Progenitor cell of endocrine pancreas (in vitro differentiated cells): Measurements from ENCODE around the gene ANKHD1. TPM values are rescaled to one million over a fixed set of nuclear protein-coding genes. Genes with fewer than 3 reads are reported as not detected.

ENCODE experiments used
- DNase-seq: peaks from one replicate; pipeline ENCODE4 v3.0.0; 2021; ENCODE audit warnings: low spot score; ENCODE audit not compliant: unreplicated experiment
- H3K27ac Mint-ChIP-seq: 2 replicates; pipeline ENCODE4 v1.8.0; 2021; ENCODE audit warnings: mild to moderate bottlenecking, moderate library complexity, mixed read lengths
- H3K27me3 Mint-ChIP-seq: 2 replicates; pipeline ENCODE4 v1.8.0; 2021; ENCODE audit warnings: mixed read lengths
- H3K36me3 Mint-ChIP-seq: 2 replicates; pipeline ENCODE4 v1.8.0; 2022; ENCODE audit warnings: mixed read lengths; ENCODE audit not compliant: insufficient read depth
- H3K4me1 Mint-ChIP-seq: 2 replicates; pipeline ENCODE4 v1.8.0; 2021; ENCODE audit warnings: low read depth, mixed read lengths
- H3K4me3 Mint-ChIP-seq: 2 replicates; pipeline ENCODE4 v1.8.0; 2021; ENCODE audit warnings: low read depth, mild to moderate bottlenecking, moderate library complexity, mixed read lengths
- H3K9me3 Mint-ChIP-seq: 2 replicates; pipeline ENCODE4 v1.8.0; 2021; ENCODE audit warnings: low read depth, mixed read lengths
- CTCF ChIP-seq: fragments of 200-600 bp; sonication (generic); IDR thresholded peaks from one replicate; pipeline ENCODE4 v1.5.0; 2021; ENCODE audit warnings: antibody characterized with exemption, mild to moderate bottlenecking; ENCODE audit not compliant: unreplicated experiment
- total RNA-seq: library from RNA; stranded (reverse); gene quantifications from 2 replicates; pipeline ENCODE4 v1.2.1, GENCODE V29; 2021

ANKHD1 gene
- total RNA-seq, 1 donor from 2014 or later: 115 TPM

- Mint-ChIP-seq H3K27ac (peak overlapping the region; percentile 86), H3K27me3 (no peaks in the 10 kb centered on the region), H3K4me3 (peak overlapping the region; percentile 73), H3K9me3 (no peaks in the 10 kb centered on the region), H3K4me1 (peaks cover 2% of the 10 kb centered on the region), H3K36me3 (no peaks in the 10 kb centered on the region)
- DNase-seq: no peak
- no peak for TF ChIP-seq CTCF
Measured at GRCh38 chr5:140363631-140364471, 37.8 kb upstream of the ANKHD1 start.

- Mint-ChIP-seq H3K27ac (no peak overlapping the region), H3K4me3 (peak overlapping the region; percentile 11), H3K36me3 (no peaks in the 10 kb centered on the region), H3K27me3 (no peaks in the 10 kb centered on the region), H3K9me3 (no peaks in the 10 kb centered on the region), H3K4me1 (peaks cover 4% of the 10 kb centered on the region)
- no peak for TF ChIP-seq CTCF
- no peak for DNase-seq
Measured at GRCh38 chr5:140364472-140364765, 37.2 kb upstream of the ANKHD1 start.

- H3K27me3 Mint-ChIP-seq: no peaks in the 10 kb centered on the region
- H3K4me1 Mint-ChIP-seq: peaks cover 4% of the 10 kb centered on the region
- no peak for TF ChIP-seq CTCF
- no peak overlapping the region for H3K27ac Mint-ChIP-seq
- H3K4me3 Mint-ChIP-seq: no peak overlapping the region
- DNase-seq: no peak
- H3K9me3 Mint-ChIP-seq: no peaks in the 10 kb centered on the region
- H3K36me3 Mint-ChIP-seq: no peaks in the 10 kb centered on the region
Measured at GRCh38 chr5:140365282-140365681, 36.4 kb upstream of the ANKHD1 start.

GRCh38 chr5:140365941-140366340 lies 35.7 kb upstream of the ANKHD1 start:
- Mint-ChIP-seq H3K27me3 (no peaks in the 10 kb centered on the region), H3K4me1 (peaks cover 4% of the 10 kb centered on the region), H3K27ac (no peak overlapping the region), H3K4me3 (no peak overlapping the region), H3K9me3 (no peaks in the 10 kb centered on the region), H3K36me3 (no peaks in the 10 kb centered on the region)
- no peak for TF ChIP-seq CTCF
- no peak for DNase-seq

GRCh38 chr5:140366589-140367255 lies 34.9 kb upstream of the ANKHD1 start:
- no peaks in the 10 kb centered on the region for H3K27me3 Mint-ChIP-seq
- no peak overlapping the region for H3K4me3 Mint-ChIP-seq
- TF ChIP-seq CTCF: no peak
- no peak overlapping the region for H3K27ac Mint-ChIP-seq
- no peaks in the 10 kb centered on the region for H3K9me3 Mint-ChIP-seq
- DNase-seq: no peak
- no peaks in the 10 kb centered on the region for H3K36me3 Mint-ChIP-seq
- H3K4me1 Mint-ChIP-seq: peaks cover 4% of the 10 kb centered on the region
